Activated CD8-positive, alpha-beta memory T cell treated with anti-CD3 and anti-CD28 coated beads for 4 hours (primary cell): ENCODE results near the gene XXYLT1.

Source experiments
- DNase-seq, 2 donors: peaks; one replicate each; pipeline ENCODE4 v3.0.0-alpha.2; 2020; ENCODE audit warnings: low read depth in 2 of 2

XXYLT1 gene

DNA sequence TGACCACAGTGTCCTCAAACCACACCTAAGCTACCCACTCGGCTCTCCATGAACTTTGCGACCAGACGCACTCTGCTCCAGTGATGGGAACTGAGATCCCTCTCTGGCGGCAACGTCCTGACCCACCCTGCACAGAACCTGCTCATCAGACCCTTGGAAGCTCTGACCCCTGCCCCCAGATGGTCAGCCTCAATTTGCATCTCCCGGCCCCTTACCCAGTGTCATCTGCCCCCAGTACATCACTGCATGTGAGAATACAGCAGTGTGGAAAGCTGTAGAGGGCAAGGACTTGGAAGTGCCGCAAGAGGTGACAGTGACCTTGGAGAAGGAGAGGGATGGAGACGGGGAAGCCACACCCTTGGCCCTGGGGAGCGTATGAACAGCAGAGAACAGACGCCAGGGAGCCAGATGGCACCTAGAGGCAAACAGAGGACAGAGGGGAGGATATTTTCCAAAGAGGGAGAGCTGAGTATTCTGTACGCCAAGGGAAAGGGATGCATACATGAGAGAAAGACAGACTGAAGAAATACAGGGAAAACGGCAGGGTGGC is 192.0 kb downstream of the XXYLT1 start:
- no peak for DNase-seq

DNA sequence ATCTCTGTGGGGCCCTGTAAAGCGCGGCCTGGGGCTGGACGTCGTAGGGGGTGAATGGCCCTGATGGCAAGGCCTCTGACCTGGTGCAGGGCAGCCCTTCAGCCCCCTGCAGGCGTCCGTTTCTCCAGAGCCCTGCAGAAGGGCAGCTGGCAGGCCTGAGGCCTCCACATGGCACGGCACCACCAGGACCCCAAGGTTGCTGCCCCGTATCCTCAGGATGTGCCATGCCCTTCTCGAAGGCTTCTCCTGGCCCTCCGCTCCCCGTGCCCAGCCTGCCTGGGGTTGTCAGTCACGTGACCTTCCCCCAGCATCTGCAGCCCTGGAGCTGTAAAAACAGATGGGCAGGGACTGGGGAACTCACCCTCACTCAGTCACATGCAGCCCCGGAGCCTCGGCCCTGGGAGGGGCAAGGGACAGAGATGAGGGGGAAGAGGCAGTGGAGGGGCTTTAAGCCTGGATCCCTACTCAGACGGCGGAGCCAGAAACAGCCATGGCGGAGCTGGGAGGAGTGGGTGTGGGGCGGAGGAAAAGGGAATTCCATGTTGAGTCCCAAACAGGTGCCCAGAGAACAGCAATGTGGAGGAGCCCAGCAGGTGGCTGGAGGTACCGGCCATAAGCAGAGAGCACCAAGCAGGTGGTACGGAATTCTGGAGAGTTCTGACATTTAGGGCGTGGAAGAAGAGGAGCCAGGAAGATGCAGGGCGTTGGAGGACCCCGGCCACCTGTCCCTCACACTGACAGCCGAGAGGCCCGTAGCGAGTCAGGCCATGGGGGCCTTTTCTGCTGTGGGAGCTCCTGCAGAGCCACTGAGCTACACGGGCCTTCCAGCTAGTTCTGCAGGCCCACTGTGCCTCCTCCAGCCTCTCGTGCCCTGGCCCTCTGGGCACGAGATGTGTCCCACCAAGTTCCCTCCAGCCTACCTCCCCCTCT is 193.1 kb downstream of the XXYLT1 start:
- DNase-seq: no peak

DNA sequence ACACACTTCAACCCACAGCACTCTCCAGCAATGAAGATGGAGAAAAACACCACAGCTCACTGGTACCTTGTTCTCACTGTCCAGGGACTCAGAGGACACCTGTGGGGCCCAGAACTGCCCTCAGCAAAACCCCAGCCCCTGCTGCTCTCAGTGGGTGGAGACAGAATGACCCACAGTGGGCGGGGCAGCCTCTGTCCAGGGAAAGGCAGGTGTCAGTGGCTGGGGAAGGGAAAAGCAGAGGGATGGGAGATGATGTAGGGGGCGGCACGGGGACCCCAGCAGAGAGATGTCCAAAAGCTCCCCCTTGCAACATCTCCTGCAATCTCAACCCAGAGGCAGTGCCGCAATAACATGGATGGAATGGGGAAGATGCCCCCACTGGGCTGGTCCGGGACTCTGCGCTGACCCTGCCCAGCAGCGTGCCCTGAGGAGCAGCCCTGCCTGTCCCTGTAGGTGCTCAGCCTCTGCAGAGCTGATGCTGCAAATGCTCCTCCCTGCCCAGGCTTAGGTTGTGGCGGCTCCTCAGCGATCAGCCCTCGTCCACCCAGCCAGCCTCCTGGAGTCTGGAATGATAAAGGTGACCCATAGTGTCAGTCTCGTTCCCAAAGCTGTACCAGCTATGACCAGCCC is 193.9 kb downstream of the XXYLT1 start:
- no peak for DNase-seq

DNA sequence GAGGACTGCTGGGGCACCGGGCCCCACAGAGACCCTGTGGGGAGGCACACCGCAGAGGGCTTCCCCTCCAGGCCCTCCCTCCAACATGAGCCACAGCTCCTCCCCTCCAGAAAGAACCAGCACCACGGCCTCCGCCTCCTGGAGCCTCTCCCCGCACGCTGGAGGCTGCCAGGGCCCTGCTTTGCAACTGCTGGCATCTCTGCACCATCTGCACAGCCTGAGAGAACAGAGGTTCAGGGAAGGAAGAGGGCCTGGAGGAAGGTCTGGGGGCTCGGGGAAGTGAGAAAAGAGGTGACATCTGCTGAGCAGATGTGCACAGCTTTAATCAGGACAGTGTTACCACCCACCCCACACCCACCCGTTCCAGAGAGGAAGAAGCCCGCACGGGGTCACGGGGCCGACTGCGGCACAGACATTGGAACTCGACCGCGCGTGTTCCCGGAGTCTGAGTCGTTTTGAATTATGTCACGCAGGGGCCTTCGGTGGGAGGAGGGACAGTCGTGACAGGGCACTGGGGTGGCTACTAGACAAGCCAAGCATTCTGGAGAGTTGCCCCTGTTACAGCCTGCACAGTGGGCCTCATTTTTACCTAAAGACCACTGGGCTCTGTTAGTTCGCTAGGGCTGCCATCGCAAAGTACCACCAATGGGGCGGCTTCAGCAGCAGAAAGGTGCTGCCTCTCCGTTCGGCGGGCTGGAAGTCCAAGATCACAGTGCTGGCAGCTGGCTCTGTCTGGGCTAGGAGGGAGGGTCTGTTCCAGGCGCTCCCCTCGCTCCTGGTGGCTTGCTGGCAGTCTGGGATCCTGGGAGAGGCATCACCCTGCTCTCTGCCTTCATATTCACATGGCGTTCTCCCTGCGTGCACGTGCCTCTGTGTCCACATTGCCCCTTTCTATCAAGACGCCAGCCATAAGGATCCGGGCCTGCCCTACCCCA is 194.8 kb downstream of the XXYLT1 start:
- DNase-seq: no peak

DNA sequence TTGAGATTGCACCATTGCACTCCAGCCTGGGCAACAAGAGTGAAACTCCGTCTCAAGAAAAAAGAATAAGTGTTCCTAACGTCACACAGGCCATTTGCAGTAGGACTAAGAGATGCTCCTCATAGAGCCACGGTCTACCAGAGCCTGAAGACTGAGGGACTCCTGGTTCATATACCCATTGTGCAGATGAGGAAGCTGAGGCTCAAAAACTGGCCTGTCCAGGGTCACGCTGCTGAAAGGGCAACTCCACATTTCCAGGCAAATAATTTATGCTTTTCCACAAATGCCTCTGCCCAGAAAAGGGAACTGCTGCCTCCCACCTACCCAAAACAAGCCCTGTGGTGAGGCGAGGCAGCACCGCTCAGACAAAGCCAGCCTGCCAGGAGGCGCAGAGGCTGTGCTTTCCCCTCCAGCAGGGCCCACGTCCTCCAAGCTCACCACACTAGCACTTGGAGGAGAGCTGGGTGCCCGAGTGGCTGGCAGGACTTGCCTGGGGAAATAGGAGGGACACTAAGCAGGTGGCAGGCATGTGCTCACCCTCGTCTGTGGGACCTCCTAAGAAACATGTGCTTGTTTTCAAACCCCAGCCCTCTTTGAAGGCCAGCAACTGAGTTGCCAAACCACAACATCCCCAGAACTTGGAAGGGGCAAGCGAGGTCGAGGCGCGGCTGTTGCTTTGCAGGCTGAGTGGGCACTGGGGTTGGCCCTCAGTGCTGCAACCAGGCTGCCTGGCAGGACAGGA is 195.6 kb downstream of the XXYLT1 start:
- no peak for DNase-seq

DNA sequence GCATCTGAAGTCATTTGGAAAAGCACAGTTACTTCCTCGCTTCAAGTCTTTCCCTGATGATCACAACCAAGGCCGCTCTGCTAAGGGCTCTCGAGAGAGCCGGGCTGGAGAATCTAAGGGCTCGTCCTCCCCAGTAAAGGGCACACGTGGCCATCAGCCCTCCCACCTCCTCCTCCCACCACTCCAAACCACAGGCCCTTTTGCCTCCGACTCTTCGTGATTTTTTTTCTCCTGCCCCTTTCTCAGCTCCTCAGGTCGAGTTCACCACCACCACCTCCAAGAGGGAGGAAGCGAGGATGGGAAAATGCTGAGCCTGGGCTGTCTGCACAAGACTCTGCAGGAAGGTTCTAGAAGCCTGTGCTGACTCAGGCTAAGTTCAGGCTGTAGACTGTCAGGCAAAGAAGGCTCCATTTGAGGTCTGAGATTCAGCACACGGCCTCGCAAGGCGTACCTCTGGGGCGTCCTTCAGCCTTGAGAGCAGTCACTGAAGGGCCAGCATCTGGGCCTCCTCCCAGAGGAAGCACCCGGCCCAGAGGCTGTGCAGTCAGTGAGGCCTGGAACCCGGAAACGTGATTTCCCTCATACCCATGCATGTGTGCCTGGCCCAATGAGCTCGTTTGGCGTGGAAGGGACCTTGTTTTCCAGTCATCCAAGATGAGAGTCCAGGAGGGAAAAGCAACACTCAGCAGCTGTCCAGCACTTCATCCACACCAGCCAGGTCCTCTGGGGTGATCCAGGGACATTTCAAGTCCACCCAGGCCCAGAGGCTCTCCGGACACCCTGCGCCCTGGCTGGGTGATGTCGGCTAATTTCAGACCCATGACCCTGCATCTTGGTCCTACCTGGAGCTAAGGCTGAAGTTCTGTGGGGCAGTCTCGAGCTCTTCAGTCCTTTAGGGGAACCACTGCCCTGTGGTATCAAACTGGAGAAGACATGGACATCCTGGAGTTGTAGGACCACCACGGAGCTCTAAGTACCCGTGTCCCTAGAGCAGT is 196.8 kb downstream of the XXYLT1 start:
- no peak for DNase-seq

DNA sequence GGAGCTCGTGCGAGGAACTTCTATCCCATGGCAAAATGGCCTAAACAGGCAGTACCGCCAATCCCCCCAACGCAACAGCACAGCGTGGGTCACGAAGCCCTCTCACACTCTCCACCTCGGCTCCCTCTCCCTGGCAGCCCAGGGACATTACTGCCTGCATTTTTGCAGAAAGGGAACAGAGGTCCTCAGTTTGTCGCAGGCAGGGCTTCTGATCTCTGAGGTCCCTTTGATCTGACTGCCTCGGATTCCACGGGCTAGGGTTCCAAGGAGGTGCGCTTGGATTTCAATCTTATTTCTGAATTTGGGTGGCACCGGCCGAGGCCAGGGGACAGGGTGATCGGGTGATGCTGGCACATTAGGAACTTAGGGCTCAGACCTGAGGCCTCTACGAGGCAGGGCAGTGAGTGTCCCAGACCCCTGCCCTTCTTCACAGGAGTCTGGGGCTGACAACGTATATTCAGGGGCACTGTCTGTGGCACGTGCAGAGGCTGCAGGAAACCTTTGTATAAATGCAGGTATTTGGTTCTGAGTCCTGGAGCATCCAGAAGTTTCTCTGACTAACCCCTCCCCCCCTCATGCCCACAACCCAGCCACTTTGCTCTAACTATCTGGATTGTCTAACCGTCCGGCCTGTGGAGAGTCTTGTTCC is 197.9 kb downstream of the XXYLT1 start:
- no peak for DNase-seq

DNA sequence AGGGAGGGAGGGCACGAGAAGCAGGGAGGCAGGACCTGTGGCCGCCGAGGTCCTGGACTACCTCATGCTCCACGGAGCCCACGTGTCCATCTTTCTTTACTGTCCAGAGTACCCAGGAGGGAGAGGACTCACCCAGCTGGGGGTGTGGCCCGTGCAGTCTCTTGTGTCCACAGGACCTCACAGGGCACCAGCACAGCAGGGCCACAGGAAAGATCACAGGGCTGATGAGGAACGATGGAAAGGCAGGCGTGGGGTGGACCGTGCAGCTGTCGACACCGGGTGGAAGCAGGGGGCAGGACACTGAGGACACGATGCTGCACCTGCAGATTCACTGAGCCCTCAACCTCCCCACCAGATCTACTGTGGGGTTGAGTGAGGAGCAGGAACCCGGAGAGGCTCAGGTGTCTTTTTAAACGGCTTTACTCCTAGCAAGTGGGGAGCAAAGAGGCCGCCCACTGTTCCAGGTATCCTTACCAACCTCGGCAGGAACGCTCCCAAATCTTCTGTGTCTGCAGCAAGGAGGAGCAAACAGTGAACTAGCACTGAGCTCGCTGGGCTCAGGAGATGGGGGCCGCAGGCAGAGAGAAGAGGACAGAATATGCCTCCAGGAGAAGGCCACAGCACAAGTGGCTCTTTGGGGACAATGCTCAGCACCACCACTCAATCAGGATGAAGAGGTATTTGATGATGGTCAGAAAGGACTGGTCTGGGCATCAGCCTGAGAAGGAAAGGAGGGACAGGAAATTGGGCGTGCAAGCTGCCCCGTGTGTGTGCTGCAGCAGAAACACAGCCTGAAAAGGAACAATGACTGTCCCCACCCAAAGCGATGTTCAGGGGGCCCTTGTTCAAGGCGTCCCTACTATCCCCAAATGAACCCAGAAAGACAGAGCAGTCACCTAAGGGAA is 198.8 kb downstream of the XXYLT1 start:
- no peak for DNase-seq

DNA sequence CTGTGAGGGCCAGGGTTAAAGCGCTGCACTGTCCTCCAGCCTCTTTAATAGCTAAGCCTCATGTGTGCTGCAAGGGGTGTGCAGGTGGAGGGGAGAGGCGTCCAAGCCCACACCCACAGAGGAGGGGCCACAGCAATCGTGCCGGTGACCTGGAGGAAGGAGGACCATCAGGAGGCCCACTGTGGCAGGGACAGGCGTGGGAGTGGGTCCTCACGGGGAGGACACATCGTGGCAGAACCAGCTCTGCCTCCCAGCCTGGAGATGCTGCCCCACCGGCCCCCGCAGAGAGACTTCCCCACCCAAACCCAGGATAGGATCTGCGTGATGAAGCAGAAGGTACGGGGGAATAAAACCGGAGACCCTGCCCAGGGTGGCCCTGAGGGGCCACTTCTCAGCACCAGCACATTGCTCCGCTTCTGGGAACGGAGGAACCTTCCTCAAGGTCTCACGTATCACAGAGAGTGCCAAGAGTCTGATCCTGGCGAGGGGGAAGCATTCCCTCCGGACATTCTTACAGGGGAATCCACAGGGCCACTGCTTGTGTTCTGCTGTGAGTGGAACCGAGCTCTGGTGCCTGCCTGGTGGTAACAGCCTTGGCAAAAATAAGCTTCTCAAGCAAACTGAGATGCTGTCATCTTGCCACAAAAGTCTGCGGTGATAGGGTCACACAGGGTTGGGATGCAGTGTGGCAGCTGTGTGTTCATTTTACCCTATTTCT is 199.8 kb downstream of the XXYLT1 start:
- DNase-seq: no peak

DNA sequence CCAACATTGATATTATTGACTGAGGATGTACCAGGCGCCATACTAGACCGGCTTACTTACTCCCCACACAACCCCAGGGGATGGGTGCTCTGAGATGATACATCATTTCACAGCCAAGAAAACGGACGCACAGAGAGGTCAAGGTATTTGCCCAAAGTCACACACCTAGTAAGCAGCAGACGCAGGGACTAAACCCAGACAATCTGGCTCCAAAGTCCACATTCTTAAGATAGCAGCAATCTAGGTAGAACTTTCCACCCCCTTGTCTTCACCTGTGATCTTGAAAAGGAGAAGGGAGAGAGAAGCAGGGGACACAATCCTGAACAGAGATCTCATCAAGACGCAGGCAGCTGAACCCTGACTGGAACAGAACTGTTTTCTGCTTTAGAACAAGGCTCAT is 200.6 kb downstream of the XXYLT1 start:
- no peak for DNase-seq

DNA sequence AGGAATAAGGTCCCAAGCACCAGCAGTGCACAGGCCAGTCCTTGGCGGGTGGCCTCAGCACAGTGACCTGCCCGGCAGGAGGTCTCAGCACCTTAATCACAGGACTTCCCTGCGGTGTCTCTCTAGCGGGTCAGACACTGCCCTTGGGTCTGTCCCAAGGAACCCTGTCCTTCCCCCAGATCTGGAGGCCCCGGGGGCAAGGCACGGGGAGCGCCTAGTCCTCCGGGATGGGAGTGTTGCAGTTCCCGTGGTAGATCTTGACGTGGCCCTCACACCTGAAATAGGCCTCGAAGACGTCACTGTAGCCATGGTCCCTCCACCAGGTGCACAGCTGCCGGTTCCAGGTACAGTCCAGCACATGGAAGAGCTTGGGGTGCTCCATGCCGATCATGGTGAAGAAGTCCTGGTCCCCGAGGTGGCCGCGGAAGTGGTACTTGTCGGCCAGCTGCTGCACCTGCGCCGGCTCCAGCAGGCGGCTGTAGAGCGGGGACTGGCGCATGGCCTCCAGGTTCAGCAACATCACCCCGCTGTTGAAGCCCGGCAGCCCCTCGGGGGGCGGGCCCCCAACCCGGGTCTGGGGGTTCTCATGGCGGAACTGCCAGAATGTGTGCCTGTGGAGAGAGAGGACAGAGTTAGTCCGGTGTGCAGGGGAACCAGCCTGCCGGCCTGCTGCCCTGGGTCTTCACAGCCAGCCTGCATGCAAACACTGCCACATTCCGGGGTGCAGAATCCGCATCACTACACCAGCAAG is 201.3 kb downstream of the XXYLT1 start:
- no peak for DNase-seq

DNA sequence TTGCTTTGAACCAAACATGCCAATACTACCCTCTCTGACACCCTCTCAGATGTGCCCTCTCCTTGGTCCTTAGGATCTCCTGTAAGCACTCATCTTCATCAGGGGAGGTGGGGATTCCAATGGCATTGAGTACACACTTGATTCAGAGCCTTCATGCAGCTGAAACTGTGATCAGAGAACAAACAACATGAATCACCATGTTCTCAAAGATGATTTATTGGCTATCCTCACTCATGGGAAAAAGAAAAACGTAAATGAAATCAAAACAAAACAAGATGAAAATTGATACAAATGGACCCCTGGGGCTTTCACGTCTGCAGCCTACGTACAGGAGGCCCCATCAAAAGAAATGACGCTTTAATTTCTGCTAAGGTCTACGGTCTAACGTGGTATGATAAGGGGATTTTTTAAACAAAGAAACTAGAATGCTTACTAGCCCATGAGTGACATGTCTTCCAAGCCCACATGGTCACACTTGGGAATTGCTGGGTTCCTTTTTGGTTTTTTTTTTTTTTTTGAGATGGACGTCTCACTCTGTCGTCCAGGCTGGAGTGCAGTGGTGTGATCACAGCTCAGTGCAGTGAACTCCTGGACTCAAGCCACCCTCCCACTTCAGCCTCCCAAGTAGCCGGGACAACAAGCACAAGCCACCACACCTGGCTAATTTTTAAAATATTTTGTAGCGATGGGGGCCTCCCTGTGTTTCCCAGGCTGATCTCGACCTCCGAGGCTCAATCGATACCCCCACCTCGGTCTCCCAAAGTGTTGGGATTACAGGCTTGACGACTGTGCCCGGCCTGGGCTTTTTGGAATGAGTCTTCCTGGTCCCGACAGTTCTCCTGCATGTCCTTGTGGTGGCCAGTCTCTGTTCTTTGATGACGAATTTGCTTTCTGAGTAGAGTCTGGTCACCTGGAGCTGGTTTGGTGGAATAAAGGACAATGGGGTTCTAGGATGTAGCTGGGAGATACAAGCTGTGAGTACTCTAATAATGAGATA is 202.6 kb downstream of the XXYLT1 start:
- no peak for DNase-seq

DNA sequence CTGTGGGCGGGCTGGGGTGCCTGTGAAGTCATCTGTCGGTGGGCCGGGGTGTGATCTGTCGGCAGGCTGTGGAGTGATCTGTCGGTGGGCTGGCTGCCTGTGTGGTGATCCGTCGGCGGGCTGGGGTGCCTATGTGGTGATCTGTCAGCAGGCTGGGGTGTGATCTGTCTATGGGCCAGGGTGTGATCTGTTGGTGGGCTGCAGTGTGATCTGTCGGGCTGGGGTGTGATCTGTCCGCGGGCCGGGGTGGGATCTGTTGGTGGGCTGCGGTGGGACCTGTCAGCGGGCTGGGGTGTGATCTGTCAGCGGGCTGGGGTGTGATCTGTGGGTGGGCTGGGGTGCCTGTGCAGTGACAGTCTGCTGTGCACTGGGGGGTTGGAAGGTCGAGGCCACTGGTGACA is 204.5 kb downstream of the XXYLT1 start:
- DNase-seq: no peak

DNA sequence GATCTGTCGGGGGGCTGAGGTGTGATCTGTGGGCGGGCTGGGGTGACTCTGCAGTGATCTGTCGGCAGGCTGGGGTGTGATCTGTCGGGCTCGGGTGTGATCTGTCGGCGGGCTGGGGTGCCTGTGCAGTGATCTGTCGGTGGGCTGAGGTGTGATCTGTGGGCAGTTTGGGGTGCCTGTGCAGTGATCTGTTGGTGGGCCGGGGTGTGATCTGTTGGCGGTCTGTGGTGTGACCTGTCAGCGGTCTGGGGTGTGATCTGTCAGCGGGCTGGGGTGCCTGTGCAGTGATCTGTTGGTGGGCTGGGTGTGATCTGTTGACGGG is 205.1 kb downstream of the XXYLT1 start:
- DNase-seq: no peak

DNA sequence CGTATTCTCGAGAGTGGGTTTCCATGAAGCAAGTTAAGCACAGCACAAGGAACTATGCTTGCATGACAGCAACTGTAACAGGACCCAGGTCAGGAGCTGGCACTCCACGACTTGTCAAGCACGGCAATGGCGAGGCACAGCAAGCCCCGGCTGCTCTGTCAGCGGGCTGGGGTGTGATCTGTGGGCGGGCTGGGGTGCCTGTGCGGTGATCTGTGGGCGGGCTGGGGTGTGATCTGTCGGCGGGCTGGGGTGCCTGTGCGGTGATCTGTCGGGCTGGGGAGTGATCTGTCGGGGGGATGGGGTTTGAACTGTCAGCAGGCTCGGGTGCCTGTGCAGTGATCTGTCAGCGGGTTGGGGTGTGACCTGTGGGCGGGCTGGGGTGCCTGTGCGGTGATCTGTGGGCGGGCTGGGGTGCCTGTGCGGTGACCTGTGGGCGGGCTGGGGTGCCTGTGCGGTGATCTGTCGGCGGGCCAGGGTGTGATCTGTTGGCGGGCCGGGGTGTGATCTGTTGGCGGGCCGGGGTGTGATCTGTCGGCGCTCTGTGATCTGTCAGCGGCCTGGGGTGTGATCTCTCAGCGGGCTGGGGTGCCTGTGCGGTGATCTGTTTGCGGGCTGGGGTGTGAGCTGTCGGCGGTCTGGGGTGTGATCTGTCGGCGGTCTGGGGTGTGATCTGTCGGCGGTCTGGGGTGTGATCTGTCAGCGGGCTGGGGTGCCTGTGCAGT is 205.7 kb downstream of the XXYLT1 start:
- DNase-seq: no peak
